ENCODE results near the gene THRSP.
A peak's percentile ranks its signal among the peaks of the same experiment; 100 is the strongest.
"Not testable (repeated sequence)": the region's sequence is repeated elsewhere in the genome, so short reads cannot be mapped to it uniquely, and the experiment has no call there.

The THRSP gene

GRCh38 chr11:78023426-78023825 is 40.2 kb upstream of the THRSP start:
- H3K4me3 ChIP-seq (ENCODE audit: low read depth, low read length), result peak overlapping the region; percentile 69
- TF ChIP-seq, protein P1, sequence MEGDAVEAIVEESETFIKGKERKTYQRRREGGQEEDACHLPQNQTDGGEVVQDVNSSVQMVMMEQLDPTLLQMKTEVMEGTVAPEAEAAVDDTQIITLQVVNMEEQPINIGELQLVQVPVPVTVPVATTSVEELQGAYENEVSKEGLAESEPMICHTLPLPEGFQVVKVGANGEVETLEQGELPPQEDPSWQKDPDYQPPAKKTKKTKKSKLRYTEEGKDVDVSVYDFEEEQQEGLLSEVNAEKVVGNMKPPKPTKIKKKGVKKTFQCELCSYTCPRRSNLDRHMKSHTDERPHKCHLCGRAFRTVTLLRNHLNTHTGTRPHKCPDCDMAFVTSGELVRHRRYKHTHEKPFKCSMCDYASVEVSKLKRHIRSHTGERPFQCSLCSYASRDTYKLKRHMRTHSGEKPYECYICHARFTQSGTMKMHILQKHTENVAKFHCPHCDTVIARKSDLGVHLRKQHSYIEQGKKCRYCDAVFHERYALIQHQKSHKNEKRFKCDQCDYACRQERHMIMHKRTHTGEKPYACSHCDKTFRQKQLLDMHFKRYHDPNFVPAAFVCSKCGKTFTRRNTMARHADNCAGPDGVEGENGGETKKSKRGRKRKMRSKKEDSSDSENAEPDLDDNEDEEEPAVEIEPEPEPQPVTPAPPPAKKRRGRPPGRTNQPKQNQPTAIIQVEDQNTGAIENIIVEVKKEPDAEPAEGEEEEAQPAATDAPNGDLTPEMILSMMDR (conservative IDR thresholded peaks at IDR 0.05; ENCODE audit: low read depth, low read length), result no peak
- DNase-seq (ENCODE audit: low read depth), result no peak

DNA sequence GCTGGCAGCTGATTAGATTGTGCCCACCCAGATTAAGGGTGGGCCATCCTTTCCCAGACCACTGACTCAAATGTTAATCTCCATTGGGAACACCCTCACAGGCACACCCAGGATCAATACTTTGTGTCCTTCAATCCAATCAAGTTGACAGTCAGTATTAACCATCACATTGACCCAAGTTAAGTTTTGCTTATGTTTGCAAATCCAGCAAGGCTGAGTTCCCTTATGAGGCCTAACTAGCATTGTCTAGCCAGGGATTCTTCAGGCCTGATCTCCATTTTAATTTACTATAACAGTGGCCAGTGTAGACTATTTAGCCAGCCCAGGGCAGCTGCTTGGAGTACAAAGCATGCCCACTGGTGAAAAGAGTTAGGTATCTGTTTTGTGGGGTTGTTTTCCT is 38.3 kb upstream of the THRSP start:
- H3K4me3 ChIP-seq (ENCODE audit: low read depth, low read length), result no peak overlapping the region
- DNase-seq (ENCODE audit: low read depth), result no peak
- TF ChIP-seq, protein P1 (conservative IDR thresholded peaks at IDR 0.05; ENCODE audit: low read depth, low read length), result no peak

DNA sequence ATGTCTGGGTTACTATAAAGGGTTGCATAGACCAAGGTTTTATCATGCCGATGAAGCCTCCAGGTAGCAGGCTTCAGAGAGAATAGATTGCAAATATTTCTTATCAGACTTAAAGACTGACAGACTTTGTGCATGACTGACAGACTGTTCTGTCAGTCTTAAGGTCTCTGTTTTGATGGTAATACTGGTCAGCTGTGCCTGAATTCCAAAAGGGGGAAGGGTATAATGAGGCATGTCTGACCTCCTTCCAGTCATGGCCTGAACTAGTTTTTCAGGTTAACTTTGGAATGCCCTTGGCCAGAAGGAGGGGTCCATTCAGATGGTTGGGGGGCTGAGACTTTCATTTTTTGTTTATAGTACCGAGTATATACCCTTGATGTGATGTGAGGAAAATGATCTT is 35.9 kb upstream of the THRSP start:
- no peak for DNase-seq (ENCODE audit: low read depth)
- TF ChIP-seq, protein P1 (conservative IDR thresholded peaks at IDR 0.05; ENCODE audit: low read depth, low read length), result no peak
- no peak overlapping the region for H3K4me3 ChIP-seq (ENCODE audit: low read depth, low read length)

DNA sequence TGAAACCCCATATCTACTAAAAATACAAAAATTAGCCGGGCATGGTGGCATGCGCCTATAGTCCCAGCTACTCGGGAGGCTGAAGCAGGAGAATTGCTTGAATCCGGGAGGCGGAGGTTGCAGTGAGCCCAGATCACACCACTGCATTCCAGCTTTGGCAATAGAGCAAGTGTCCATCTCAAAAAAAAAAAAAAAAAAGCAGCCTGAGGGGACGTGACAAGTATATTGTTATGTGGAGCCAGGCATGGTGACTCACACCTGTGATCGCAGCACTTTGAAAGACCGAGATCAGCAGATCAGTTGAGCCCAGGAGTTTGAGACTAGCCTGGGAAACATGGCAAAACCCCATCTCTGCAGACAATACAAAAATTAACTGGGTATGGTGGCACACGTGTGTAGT is 35.2 kb upstream of the THRSP start:
- H3K4me3 ChIP-seq (ENCODE audit: low read depth, low read length); DNase-seq (ENCODE audit: low read depth): not testable (repeated sequence)

- no peak overlapping the region for H3K4me3 ChIP-seq (ENCODE audit: low read depth, low read length)
- peak; percentile 70 for DNase-seq (ENCODE audit: low read depth)
Measured at GRCh38 chr11:78030429-78031325, 33.0 kb upstream of the THRSP start.

GRCh38 chr11:78031629-78032028 is 32.0 kb upstream of the THRSP start:
- DNase-seq (ENCODE audit: low read depth), result no peak
- TF ChIP-seq, protein P1 (conservative IDR thresholded peaks at IDR 0.05; ENCODE audit: low read depth, low read length), result no peak
- no peak overlapping the region for H3K4me3 ChIP-seq (ENCODE audit: low read depth, low read length)

More at GRCh38 chr11:78030429-78031325, 33.0 kb upstream of the THRSP start:
- TF ChIP-seq, protein P1 (conservative IDR thresholded peaks at IDR 0.05; ENCODE audit: low read depth, low read length), result no peak

GRCh38 chr11:78032090-78032489 is 31.6 kb upstream of the THRSP start:
- no peak overlapping the region for H3K4me3 ChIP-seq (ENCODE audit: low read depth, low read length)
- TF ChIP-seq, protein P1 (conservative IDR thresholded peaks at IDR 0.05; ENCODE audit: low read depth, low read length), result no peak
- no peak for DNase-seq (ENCODE audit: low read depth)
